GM21515 (cell line): Measurements from ENCODE around the gene SLC6A12.
"Not testable (repeated sequence)": the region's sequence is repeated elsewhere in the genome, so short reads cannot be mapped to it uniquely, and the experiment has no call there.

Experiments
- ATAC-seq: cut with Tn5 transposase; IDR thresholded peaks from one replicate; pipeline ENCODE4 v1.9.1; 2021; ENCODE audit not compliant: unreplicated experiment

The SLC6A12 gene

DNA sequence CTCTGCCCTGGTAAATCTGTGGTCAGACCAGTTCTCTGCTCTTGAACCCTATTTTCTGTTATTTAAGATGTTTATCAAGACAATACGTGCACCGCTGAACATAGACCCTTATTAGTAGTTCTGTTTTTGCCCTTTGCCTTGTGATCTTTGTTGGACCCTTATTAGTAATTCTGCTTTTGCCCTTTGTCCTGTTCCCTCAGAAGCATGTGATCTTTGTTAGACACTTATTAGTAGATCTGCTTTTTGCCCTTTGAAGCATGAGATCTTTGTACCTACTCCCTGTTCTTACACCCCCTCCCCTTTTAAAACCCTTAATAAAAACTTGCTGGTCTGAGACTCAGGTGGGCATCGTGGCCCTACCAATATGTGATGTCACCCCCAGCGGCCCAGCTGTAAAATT, 22.0 kb upstream of the SLC6A12 start:
- not testable (repeated sequence) for ATAC-seq

DNA sequence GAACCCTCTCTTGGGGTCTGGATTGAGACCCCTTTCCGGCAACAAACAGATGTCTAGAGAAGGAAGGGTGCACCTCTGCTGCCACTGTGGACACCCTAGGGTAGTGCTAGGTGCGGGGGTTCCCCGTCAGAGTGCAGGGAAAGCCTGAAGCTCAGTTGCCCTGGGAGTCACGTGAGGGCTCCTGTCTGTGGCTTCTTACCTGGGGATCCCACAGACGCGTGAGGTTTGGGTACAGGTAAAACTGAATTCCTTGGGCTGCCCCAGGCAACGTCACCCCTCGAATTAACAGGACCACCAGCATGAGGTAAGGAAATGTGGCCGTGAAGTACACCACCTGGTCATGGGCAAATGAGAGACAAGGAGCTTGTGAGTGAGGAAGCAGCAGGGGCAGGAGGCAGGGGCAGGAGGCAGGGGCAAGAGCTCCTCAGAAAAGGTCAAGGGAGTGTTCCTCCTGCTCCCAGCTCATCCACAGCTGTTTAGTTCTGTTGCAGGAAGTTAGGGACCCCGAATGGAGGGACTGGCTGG, 21.0 kb upstream of the SLC6A12 start:
- no peak for ATAC-seq

DNA sequence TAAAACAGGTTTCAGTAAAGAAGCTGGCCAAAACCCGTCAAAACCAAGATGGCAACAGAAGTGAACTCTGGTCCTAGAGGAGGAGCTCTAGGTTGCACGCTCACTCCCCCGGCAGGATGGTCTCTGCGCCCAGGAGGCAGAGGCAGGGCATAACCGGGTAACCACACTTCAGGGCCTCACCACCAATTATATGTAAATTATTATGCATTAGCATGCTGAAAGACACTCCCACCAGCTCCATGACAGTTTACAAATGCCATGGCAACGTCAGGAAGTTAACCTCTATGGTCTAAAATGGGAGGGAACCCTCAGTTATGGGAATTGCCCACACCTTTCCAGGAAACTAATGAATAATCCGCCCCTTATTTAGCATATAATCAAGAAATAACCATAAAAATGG, 20.1 kb upstream of the SLC6A12 start:
- ATAC-seq, result no peak

DNA sequence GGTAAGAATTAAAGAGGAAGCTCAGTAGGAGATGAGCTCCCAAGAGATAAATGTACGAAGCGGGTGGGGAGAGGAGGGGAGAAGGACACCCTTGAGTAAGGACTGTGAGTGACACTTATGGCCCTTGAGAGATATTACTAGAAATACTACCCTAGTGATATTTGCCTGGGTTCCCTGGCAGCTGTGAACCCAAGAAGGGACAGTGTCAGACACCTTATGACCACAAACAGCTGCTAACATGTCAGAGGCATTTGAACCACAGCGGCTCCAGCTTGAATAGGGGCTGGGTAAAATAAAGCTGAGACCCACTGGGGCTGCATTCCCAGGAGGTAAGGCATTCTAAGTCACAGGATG, 19.6 kb upstream of the SLC6A12 start:
- ATAC-seq, result no peak

DNA sequence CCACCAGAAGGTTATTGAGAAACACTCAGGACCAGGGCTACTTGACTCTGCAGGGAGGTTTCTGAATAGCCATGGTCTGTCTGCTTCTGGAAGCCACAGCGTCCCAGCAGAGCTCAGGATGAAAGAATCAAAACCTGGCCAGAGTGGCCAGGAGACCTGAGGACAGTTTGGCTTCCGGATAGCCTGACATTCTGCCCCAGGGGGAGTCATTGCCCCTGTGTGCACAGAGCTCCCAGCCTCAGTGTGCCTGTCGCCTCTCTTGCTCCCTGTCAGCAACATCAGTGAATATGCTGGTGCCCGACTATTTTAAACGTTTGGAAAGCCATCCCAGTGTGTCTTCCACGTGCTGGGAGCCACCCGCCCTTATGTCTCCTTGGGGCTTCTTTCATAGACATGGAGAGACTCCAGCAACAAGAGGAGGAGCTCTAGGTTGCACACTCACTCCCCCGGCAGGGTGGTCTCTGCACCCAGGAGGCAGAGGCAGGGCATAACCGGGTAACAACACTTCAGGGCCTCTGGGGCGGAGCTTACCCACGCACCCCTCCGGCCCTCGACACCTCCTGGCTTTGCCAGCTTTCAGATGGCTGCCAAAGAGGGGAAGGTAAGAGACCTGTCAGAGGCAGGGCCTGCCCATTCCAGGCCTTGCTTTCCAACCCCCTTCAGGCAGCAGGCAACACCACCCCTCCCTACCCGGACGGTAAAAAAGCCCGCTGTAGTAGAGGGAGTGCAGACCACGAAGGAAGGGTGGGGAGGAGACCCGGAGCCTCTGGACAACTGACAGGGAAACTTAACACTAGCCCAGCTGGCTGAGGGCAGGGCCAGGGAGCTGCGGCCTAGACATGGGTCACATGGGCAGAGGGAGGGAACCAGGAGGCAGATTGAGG, 19.0 kb upstream of the SLC6A12 start:
- no peak for ATAC-seq

DNA sequence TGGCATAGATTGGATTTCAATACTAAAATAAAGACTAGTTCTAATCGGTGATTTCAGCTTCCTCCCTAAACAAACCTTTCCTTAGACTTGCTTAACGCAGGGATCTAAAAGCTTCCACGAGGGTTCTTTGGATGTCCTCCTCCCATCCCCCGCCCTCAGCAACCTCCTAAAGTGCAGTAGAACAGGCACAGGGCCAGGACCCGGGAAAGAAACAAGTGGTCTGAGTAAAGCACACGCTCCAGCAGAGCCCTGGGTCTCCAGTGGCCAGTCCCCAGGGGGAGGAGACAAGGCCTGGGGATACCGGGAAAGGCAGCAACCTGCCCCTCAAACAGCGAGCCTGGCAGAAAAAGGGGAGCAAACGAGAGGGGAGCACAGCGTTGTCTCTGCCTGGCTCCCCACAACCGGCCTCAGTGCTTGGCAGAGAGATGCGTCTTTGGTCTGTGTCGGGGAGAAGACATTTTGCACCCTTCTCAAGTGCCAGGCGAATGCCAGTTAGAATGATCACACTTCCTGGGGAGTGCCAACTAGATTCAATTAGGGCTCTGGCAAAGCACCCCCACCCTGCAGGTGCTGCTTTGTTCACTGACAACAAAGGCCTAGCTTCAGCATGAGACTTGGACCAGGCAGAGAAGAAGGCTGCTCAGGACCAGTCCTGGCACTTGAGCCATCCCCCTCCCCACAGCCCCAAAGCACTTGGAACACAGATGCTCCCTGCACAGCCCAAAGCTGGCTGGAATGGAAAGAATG, 17.1 kb upstream of the SLC6A12 start:
- ATAC-seq, result no peak

DNA sequence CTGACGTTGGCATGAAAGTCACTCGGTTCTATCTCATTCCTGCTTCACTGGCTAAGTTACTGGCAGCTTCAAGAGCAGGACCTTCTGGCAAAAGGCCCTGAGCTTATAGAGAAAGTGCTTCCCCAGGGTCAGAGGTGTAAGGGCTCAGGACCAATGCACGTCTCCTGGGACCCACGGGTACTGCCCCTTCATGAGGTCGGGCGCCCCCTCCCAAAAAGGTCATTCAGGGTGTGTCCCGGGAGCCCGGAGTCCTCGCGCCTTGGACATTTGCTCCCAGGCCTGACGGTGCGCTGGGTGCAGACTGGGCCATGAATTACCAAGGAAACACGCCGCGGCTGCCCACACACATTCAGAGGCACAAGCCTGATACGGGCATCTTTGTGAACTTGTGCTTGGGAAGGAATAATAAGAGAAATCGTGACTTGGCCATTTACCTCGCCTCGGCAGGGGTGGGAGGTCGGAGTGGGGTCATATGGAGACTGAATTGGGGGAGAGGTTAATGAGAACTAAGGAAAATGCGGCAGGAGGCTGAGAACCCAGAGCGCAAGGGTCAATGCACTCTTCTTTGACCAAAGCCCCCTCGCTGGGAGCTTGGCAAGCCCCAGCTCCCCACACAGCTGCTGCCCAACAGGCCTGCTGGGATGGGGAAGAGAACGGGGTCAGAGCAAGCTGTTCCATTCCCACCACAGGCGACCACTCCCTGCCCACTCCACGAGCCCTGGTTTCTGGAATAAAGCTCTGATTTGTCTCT, 15.7 kb upstream of the SLC6A12 start:
- no peak for ATAC-seq

DNA sequence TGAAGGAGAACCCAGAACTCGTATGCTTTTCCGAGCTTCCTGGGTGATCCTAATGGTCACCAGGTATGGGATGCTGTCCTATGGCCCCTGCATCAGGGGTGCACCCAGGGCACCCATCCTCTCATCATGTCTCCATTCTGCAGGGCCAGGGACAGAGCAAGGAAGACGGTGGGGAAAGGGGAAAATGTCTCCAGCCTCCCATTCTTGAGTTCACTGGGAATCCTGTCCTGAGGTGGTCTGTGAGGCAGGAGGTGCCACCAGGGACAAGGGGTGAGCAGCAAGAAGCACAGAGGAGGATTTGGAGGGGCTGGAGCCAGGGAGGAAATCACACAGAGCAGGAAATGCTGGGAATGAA, 14.9 kb upstream of the SLC6A12 start:
- no peak for ATAC-seq

DNA sequence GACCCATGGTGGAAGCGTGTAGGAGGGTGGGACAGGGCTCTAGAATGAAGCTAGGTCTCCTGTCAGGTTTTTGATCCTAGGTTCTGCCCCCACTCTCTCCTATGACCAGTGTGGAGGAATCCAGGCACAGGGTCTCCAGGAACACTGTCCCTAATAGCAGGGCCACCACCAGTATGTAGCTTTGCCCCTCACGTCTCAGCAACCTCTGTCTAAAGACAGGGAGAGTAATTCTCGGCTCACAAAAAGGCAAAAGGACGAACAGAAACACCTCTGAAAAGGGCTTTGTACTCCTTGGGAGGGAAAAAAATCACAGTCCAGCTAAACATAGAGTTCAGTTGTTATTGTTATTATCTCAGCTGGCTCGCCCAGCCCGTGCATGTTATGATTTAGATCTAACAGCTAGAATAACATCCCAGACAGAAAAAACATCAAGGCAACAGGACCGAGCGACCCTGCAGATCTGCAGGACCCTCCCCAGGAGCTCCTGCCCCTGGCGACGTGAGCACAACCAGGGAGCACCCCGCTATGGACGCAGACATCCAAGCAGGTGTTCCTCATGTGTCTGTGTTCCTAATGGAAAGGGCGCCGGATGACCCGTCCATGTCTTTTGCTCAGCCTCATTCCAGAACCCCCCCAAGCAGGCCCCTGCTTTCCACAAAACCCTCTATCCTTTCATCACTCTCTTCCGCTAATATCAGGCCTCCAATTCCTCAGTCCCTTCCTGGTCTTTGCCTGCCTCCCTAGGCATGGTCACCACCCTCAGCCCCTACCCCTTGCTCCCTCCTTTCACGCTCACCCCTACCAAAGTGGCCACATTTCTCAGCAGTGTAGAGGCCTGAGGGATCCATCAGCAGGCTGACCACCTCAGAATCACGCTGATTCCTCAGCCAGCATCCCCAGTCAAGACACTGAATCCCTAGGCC, 14.2 kb upstream of the SLC6A12 start:
- ATAC-seq, result no peak

DNA sequence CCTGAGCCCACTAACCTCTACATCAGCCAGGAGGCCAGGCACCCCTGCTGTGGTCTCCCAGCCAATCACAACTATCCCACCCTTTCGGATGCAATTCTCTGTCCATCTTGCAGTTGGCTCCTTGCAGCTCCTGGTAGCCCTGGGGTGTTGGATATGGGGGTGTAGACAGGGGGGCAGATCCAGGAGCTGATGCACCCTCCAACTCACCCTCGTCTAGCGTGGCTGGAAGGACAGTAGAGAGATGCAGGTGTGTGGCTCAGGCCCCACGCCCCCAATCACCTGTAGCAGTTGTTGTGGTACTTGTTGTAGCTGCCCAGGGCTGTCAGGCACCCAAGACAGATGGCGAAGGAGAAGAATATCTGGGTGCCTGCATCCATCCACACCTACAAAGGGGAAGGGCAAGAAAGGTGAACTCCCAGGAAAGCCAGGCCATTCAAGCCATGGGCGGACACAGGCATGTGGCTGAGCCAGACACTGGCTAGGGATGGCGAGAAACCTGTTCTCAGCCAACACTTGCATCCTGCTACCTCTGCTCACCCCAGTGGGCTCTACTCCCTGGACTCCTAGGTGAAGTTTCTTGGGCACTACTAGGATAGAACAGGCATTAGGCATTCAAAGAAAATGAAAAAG, 13.4 kb upstream of the SLC6A12 start:
- ATAC-seq, result no peak

DNA sequence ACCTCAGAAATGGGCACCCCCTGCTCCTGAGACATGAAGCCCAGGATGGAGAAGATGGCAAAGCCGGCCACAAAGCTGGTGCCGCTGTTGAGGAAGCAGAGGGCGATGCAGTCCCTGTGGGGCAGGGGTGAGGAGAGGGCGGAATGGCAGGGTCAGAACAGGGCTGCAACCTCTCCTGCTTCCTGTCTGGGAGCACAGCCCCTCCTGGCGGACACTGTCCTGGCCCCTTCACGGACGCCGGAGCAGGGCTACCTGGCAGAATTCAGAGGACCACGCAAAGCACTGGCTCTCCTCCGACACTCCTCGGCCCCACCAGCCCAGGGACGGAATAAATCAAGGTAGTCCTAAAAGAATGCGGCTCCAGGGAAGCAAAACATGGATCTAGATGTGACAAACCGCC, 12.4 kb upstream of the SLC6A12 start:
- no peak for ATAC-seq

DNA sequence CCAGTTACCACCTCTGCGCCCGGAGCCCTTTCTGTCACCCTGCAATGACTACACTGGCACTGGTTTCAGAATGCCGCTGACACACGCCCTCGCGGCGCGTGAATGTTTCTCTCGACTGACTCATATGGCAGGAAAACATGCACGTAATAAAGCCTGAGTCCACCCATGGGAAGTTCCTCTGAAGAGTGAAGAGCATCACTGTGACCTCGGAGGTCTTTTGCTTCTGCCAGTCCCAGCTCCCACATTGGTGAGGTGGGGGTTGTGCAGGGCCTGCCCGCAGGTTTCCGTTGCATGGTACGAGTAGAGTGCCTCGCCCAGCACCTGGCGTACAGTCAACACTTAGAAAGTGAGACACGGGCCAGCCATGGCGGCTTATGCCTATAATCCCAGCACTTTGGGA, 11.1 kb upstream of the SLC6A12 start:
- no peak for ATAC-seq

DNA sequence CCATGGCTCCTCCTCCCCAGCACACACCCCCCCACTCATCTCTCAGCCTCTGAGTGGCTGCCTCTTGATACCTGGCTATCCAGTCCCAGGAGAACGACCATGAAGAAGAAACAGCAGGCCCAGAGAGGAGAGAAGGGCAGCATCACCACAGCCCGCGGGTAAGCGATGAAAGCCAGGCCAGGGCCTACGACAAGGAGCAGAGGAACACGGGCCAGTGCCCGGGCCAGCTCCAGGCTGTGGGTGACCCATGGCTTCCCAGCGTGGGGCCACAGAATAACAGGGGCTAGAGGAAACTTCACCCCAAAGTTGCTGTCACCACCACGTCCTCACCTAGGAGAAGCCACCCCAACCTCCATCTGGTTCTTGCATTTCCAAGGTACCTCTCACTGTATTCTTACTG, 10.4 kb upstream of the SLC6A12 start:
- no peak for ATAC-seq

DNA sequence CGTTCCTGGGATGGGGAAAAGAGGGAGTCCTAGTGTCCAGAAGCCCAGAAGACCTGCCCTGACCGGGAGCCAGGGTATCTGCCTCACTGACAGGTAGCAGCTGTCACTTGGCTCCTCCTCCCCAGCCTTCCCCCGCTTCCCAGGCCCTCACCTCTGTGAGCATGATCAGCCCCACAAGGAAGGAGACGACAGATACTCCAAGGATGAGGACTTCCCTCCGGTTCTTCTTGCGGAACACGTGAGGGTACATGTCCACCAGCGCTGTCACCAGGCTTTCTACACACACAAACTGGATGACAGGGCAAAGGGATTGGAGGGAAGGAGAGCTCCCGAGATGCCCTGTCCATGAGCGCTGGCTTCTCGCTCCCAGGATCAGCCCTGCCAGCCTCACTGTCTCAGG, 9.9 kb upstream of the SLC6A12 start:
- no peak for ATAC-seq

DNA sequence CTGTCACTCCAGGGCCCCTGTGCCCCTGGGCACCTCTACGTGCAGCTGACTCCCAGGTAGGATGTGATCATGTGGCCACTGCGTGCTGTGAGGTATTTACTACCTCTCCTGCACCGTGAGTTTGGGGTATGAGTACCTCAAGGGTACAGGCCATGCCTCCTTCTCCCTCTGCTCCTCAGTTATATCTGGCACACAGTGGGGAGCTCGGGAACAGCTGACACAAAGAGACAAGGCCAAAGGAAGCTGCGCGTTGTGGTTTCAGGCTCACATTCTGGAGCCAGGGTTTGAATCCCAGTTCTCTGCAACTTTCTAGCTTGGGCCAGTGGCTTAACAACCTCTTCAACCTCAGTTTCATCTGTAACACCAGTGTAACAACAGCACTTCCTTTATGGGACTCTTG, 7.8 kb upstream of the SLC6A12 start:
- ATAC-seq, result no peak

DNA sequence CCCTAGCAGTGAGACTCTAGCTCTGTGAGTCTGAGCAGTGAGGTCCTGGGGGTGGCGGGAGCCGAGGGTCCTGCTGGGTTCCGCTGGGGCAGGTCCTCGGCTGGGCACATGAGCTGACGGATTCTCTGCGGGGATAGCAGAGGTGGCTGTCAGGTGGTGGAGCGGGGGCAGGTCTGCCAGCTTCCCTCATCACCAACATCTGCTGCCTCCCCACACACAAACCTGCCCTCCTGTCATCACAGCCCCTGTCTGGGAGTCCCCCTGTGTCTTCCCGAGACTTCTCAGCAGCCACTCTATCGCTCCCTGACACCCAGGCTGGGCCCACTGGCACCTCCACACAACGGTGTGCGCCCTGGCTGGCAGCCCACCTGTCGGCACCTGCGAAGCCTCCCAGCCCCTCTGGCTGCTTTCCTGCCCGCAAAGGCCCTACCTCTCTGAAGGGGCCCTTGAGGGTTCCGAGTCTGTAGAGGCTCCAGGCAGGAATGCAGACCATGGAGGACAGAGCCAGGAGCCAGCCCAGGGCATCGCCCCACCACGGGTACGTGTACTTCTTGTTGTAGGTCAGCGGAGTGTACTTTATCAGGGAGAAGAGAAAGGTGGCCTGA, 7.1 kb upstream of the SLC6A12 start:
- no peak for ATAC-seq

DNA sequence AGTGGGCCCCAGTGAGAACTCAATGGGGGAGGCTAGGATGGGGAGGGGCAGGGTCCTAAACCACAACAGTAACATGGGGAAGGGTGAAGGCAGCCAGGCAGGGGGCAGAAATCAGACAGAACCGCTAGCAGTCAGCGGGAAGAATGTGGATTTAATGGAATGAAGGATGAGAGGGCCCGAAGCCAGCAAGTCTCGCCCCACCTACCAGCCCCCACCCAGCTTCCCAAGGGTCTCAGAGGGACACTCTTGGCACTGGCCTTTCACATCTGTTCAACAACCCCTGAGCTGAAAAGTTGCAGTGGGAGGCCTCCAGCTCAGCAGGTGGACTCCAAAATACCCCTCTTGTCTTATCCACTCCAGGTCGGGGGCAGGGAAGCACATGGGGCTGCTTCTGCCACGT, 6.5 kb upstream of the SLC6A12 start:
- no peak for ATAC-seq

DNA sequence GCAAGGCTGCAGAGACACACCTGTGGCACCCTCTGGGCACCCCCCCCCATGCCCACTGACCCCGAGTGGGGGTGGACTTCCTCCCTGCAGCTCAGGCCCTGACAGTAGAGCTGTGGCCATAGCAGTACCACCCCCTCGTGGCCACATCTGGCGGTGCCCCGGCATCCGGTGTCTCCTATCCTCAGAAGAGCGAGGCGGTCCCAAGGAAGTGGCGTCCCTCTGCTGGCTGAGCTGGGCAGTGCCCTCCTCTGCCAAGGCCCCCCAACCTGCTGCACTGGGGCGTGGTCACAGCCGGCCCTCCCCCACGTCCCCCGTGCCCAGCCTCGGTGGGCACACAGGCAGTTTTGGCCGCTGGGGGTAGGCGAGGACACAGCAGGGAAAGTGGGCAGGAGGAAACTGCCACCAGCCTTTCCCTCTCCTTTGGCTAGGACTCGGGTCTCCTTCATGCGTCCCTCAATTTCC, 6.0 kb upstream of the SLC6A12 start:
- ATAC-seq, result no peak

DNA sequence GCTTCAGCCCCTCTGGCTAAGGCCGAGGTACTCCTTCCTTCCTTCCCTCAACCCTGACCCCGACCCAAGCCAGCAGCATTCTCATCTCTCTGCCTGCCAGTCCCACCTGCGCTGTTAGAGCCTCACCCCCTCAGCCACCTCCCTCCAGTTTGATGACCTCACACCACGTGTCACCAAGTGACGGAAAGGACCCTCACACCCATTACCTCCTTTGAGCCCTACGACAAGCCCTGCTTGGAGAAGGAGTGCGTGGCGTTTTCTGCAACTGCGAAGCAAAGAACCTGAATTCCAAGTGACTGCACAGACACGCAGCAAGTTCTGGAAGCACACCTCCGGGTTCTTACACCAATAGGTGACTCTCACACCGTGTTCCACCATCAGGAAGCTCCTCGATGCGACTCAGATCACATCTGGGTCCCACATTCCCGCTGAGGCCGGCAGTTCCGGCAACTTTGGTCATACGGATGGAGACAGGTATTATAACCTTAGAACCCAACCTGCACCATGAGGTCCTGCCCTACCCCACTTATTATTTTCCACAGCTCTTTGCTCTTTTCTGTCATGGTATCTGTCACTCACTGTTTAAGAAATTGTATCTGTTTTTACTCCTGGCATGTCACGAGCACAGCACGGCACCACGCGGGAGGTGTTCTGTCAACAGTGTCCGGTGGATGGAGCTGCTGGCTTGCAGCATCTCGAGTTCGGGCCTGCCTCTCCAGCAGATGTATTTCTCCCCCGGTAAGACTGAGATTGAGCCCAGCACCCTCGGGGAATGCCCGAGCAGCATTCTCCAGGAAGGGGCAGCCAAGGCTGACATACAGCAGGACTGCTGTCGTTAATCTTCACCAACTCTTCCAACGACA, 5.0 kb upstream of the SLC6A12 start:
- ATAC-seq, result no peak
